CD14-positive monocyte (primary cell): ENCODE results near the gene MAGI3. TPM values are rescaled to one million over a fixed set of nuclear protein-coding genes. Genes with fewer than 3 reads are reported as not detected.

Experiments used
- DNase-seq, 3 donors: peaks; one replicate each; pipeline ENCODE4 v3.0.0-alpha.2; 2011 to 2022
- H2AFZ ChIP-seq: 2 replicates; pipeline ENCODE4 v1.6.0; 2012; ENCODE audit warnings: mild to moderate bottlenecking, low read depth, low read length, inconsistent platforms; ENCODE audit not compliant: insufficient read depth, poor library complexity, severe bottlenecking
- H3K27ac ChIP-seq, 2 donors: 1 replicate in 1 of 2; 2 replicates in 1 of 2; pipeline ENCODE4 v1.5.1; 2012 to 2013; ENCODE audit warnings: low read length in 2 of 2, control low read depth in 1 of 2, inconsistent platforms in 1 of 2, low read depth in 1 of 2, mild to moderate bottlenecking in 1 of 2
- H3K27me3 ChIP-seq, 2 donors: one replicate each; pipeline versions ENCODE4 v1.6.0 to v1.6.1; 2011 to 2013; ENCODE audit warnings: low read length in 2 of 2; ENCODE audit not compliant: control insufficient read depth in 2 of 2, insufficient read depth in 2 of 2
- H3K36me3 ChIP-seq, 2 donors: replicated peaks in 1 of 2; 1 replicate in 1 of 2; 2 replicates in 1 of 2; pipeline versions ENCODE4 v1.5.1 to v1.6.1; 2012 to 2013; ENCODE audit warnings: low read length in 2 of 2, control low read depth in 1 of 2, inconsistent platforms in 1 of 2, mild to moderate bottlenecking in 1 of 2; ENCODE audit not compliant: insufficient read depth in 2 of 2, control insufficient read depth in 1 of 2
- H3K4me1 ChIP-seq, 2 donors: 1 replicate in 1 of 2; 2 replicates in 1 of 2; pipeline versions ENCODE4 v1.5.1 to v1.6.1; 2012 to 2013; ENCODE audit warnings: low read length in 2 of 2, control low read depth in 1 of 2, inconsistent platforms in 1 of 2, mild to moderate bottlenecking in 1 of 2, moderate library complexity in 1 of 2; ENCODE audit not compliant: insufficient read depth in 2 of 2, control insufficient read depth in 1 of 2
- H3K4me2 ChIP-seq: replicated peaks from 2 replicates; pipeline ENCODE3; 2012; ENCODE audit warnings: low read length, moderate library complexity, mild to moderate bottlenecking; ENCODE audit not compliant: poor library complexity, severe bottlenecking; ENCODE audit errors: extremely low read depth
- H3K4me3 ChIP-seq, 3 experiments: fragments of 200-600 bp in 1 of 3; sonication (generic) in 1 of 3; replicated peaks in 1 of 3; 1 replicate in 2 of 3; 2 replicates in 1 of 3; pipeline ENCODE4 v1.5.1; 2011 to 2013; ENCODE audit warnings: low read length in 3 of 3, mild to moderate bottlenecking in 3 of 3, control low read depth in 2 of 3, low read depth in 2 of 3, inconsistent platforms in 1 of 3, moderate library complexity in 1 of 3
- H3K79me2 ChIP-seq: 2 replicates; pipeline ENCODE4 v1.6.0; 2012; ENCODE audit warnings: mild to moderate bottlenecking, control low read depth, inconsistent platforms, low read length, moderate library complexity; ENCODE audit not compliant: insufficient read depth
- H3K9ac ChIP-seq: 2 replicates; pipeline ENCODE4 v1.6.0; 2017; ENCODE audit warnings: low read length, mild to moderate bottlenecking; ENCODE audit not compliant: insufficient read depth, poor library complexity, severe bottlenecking
- H3K9me3 ChIP-seq, 2 donors: replicated peaks in 1 of 2; 1 replicate in 1 of 2; 2 replicates in 1 of 2; pipeline versions ENCODE4 v1.5.1 to v1.6.1; 2012 to 2013; ENCODE audit warnings: low read length in 2 of 2, control low read depth in 1 of 2; ENCODE audit not compliant: control insufficient read depth in 1 of 2, insufficient read depth in 1 of 2
- H4K20me1 ChIP-seq: 2 replicates; pipeline ENCODE4 v1.6.0; 2012; ENCODE audit warnings: mild to moderate bottlenecking, low read length, control low read depth, moderate library complexity; ENCODE audit not compliant: insufficient read depth
- H3K27ac Mint-ChIP-seq, 7 donors: one replicate each; pipeline ENCODE4 v1.8.0; 2020; ENCODE audit warnings: mild to moderate bottlenecking in 7 of 7, mixed read lengths in 7 of 7, moderate library complexity in 6 of 7, inconsistent platforms in 2 of 7
- H3K27me3 Mint-ChIP-seq, 3 donors: one replicate each; pipeline ENCODE4 v1.8.0; 2021 to 2022; ENCODE audit warnings: low read depth in 3 of 3, mild to moderate bottlenecking in 3 of 3, mixed read lengths in 3 of 3, moderate library complexity in 3 of 3, inconsistent platforms in 1 of 3
- H3K36me3 Mint-ChIP-seq, 2 donors: one replicate each; pipeline ENCODE4 v1.8.0; 2020; ENCODE audit warnings: mixed read lengths in 2 of 2, inconsistent platforms in 1 of 2, mild to moderate bottlenecking in 1 of 2
- H3K4me1 Mint-ChIP-seq: one replicate; pipeline ENCODE4 v1.8.0; 2020; ENCODE audit warnings: mild to moderate bottlenecking, mixed read lengths
- H3K4me3 Mint-ChIP-seq, 2 donors: one replicate each; pipeline ENCODE4 v1.8.0; 2020; ENCODE audit warnings: mild to moderate bottlenecking in 2 of 2, mixed read lengths in 2 of 2, moderate library complexity in 1 of 2
- H3K9me3 Mint-ChIP-seq, 7 donors: one replicate each; pipeline ENCODE4 v1.8.0; 2020 to 2022; ENCODE audit warnings: mixed read lengths in 7 of 7, mild to moderate bottlenecking in 6 of 7, moderate library complexity in 6 of 7, inconsistent platforms in 2 of 7
- WGBS: methylation state at CpG from one replicate; pipeline ENCODE4 v1.1.5; 2013; ENCODE audit warnings: missing lambda C conversion rate; ENCODE audit not compliant: insufficient coverage; 5-methylcytosine and 5-hydroxymethylcytosine counted together
- intact Hi-C, 2 donors: fragments of 100-400 bp; cut with micrococcal nuclease; formaldehyde crosslinking; loops; one replicate each; pipeline versions ENCODE4 v1.15.0 to v1.15.1; 2023
- polyA plus RNA-seq, 3 donors: library from polyadenylated mRNA; depleted of rRNA in 1 of 3; unstranded in 2 of 3; stranded (reverse) in 1 of 3; fragments of 300-500 nt in 2 of 3; fragments of >200 nt in 1 of 3; fragmentation: Illumina TruSeq in 2 of 3; gene quantifications; 1 replicate in 2 of 3; 2 replicates in 1 of 3; pipeline ENCODE4 v1.2.3, GENCODE V29; 2012 to 2021
- TF ChIP-seq, protein P1 (sequence below): fragments of 200-600 bp; IDR thresholded peaks from one replicate; pipeline ENCODE4 v1.8.0; 2022; ENCODE audit warnings: antibody characterized with exemption, mild to moderate bottlenecking

MAGI3 gene
- polyA plus RNA-seq, 3 donors = 0.36 to 0.58 (median 0.43) TPM

DNA sequence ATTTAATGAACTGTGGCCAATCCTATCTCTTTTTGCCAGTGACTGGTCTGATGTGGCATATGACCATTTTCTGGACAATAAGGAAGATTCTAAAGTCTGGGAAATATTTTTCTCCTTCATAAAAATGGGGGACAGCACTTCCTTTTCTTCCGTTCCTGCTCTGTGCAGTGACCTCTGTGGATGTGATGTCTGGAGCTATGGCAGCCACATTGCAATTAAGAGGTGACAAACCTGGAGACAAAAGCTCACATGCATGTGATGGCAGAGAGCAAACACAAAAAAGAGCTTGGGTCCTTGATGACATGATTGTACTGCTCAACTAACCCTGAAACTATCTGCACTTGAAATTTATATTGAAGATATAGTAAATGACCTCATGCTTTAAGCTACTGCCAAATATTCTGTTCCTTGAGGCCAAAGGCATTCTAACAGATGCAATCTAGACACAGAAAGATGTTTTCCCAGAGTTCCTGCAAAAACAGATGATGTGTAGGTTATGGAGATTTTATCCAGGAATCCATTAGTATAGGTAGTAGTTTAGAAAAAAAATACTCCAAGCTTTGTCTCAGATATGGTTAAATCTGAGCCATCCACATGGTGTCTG is 2.2 kb upstream of the MAGI3 start:
- TF ChIP-seq, protein P1, sequence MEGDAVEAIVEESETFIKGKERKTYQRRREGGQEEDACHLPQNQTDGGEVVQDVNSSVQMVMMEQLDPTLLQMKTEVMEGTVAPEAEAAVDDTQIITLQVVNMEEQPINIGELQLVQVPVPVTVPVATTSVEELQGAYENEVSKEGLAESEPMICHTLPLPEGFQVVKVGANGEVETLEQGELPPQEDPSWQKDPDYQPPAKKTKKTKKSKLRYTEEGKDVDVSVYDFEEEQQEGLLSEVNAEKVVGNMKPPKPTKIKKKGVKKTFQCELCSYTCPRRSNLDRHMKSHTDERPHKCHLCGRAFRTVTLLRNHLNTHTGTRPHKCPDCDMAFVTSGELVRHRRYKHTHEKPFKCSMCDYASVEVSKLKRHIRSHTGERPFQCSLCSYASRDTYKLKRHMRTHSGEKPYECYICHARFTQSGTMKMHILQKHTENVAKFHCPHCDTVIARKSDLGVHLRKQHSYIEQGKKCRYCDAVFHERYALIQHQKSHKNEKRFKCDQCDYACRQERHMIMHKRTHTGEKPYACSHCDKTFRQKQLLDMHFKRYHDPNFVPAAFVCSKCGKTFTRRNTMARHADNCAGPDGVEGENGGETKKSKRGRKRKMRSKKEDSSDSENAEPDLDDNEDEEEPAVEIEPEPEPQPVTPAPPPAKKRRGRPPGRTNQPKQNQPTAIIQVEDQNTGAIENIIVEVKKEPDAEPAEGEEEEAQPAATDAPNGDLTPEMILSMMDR = no peak
- Histone ChIP-seq H3K4me1 (peaks cover 18 to 28% of the 10 kb centered on the region in 2 donors), H3K79me2 (no peaks in the 10 kb centered on the region), H4K20me1 (no peaks in the 10 kb centered on the region), H2AFZ (no peak overlapping the region), H3K4me3 (no peak overlapping the region), H3K36me3 (no peaks in the 10 kb centered on the region), H3K4me2 (no peak overlapping the region), H3K27me3 (peaks cover 31 to 47% of the 10 kb centered on the region in 2 donors), H3K27ac (no peak overlapping the region), H3K9me3 (peaks cover 3 to 7% of the 10 kb centered on the region in 2 donors), H3K9ac (no peak overlapping the region)
- Mint-ChIP-seq H3K27ac (peak overlapping the region in 1 of 7 donors; percentile 45), H3K27me3 (peaks cover 36 to 56% (median 38%) of the 10 kb centered on the region in 3 donors), H3K4me3 (no peak overlapping the region), H3K9me3 (peaks cover 0 to 20% (median 10%) of the 10 kb centered on the region in 7 donors), H3K36me3 (peaks cover 0 to 6% of the 10 kb centered on the region in 2 donors), H3K4me1 (peaks cover 30% of the 10 kb centered on the region)
- intact Hi-C loops = no loop called here
- no CpG with 5 or more reads among the region's 1 CpG for WGBS
- DNase-seq = no peak

DNA sequence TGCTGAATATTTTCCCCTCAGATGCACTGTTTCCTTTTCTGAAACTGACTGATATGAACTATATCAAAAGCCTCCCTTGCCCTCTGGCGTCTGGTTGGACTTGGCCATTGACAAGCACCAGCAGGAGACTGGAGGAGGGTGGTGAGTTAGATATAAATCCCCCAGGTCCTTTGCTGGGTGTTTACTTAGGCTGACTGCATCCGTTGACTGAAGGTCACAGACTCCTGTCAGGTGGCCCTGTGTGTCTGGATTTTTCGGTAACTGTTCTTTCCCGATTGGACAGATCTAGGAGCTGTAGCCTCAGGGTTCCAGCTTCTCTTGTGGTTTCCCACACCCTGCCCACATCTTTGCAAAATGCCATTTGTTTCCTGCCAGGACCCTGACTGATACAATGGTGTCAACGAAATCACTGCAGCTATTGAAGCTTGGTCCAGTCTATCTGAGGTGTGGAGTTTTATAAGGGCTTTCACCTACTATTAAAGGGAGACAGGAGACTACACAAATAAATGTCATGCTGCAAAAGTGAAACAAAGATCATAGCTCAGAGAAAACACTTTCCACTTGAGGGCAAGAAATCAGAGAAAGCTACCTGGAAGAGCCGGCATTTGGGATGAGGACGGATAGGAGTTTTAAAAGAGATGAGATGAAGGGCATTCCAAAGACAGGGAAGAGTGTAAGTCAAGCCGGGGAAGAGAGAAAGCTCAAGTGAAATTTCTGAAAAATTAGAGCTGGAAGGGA is 1.5 kb upstream of the MAGI3 start:
- peaks cover 33 to 54% of the 10 kb centered on the region in 2 donors for H3K27me3 ChIP-seq
- peak overlapping the region; percentile 98 for H3K4me2 ChIP-seq
- 9% methylated on average over 4 of the region's 8 CpGs for WGBS
- H3K9me3 Mint-ChIP-seq = peaks cover 0 to 18% (median 10%) of the 10 kb centered on the region in 7 donors
- no peaks in the 10 kb centered on the region for H3K36me3 ChIP-seq
- no peak overlapping the region for H3K27ac ChIP-seq
- H3K36me3 Mint-ChIP-seq = peaks cover 0 to 6% of the 10 kb centered on the region in 2 donors
- H3K9me3 ChIP-seq = peaks cover 3 to 7% of the 10 kb centered on the region in 2 donors
- no peak overlapping the region for H3K9ac ChIP-seq
- H3K4me1 ChIP-seq = peaks cover 18 to 28% of the 10 kb centered on the region in 2 donors
- TF ChIP-seq, protein P1 = no peak
- H3K79me2 ChIP-seq = no peaks in the 10 kb centered on the region
- peak overlapping the region in 2 of 7 donors; percentile 29 to 37 for H3K27ac Mint-ChIP-seq
- H2AFZ ChIP-seq = peak overlapping the region; percentile 94
- peak overlapping the region; percentile 92 to 96 for H3K4me3 Mint-ChIP-seq
- no peaks in the 10 kb centered on the region for H4K20me1 ChIP-seq
- peak overlapping the region in 2 of 3 experiments; percentile 66 to 91 for H3K4me3 ChIP-seq
- DNase-seq = no peak
- intact Hi-C loops = no loop called here
- peaks cover 37 to 60% (median 39%) of the 10 kb centered on the region in 3 donors for H3K27me3 Mint-ChIP-seq
- H3K4me1 Mint-ChIP-seq = peaks cover 30% of the 10 kb centered on the region
